ENCODE results near the gene RGS7BP.

RGS7BP gene

GRCh38 chr5:64634997-64635686 is 129.3 kb downstream of the RGS7BP start:
- no peak for DNase-seq (ENCODE audit: low read depth)

GRCh38 chr5:64637144-64637543 is 131.3 kb downstream of the RGS7BP start:
- DNase-seq (ENCODE audit: low read depth): no peak

GRCh38 chr5:64637837-64638443 is 132.1 kb downstream of the RGS7BP start:
- no peak for DNase-seq (ENCODE audit: low read depth)

- no peak for DNase-seq (ENCODE audit: low read depth)
Measured at GRCh38 chr5:64644831-64645230, 139.0 kb downstream of the RGS7BP start.

GRCh38 chr5:64646169-64646568 is 140.4 kb downstream of the RGS7BP start:
- no peak for DNase-seq (ENCODE audit: low read depth)

- DNase-seq (ENCODE audit: low read depth): no peak
Measured at GRCh38 chr5:64649512-64649911, 143.7 kb downstream of the RGS7BP start.

- no peak for DNase-seq (ENCODE audit: low read depth)
Measured at GRCh38 chr5:64653766-64654560, 148.1 kb downstream of the RGS7BP start.

GRCh38 chr5:64654561-64654938 is 148.7 kb downstream of the RGS7BP start:
- DNase-seq (ENCODE audit: low read depth): no peak

- no peak for DNase-seq (ENCODE audit: low read depth)
Measured at GRCh38 chr5:64655596-64655995, 149.8 kb downstream of the RGS7BP start.

GRCh38 chr5:64659289-64659688 is 153.5 kb downstream of the RGS7BP start:
- no peak for DNase-seq (ENCODE audit: low read depth)
